ENCODE measurements around the gene C7orf57. TPM values are rescaled to one million over a fixed set of nuclear protein-coding genes. Genes with fewer than 3 reads are reported as not detected.
"Not testable (repeated sequence)": the region's sequence is repeated elsewhere in the genome, so short reads cannot be mapped to it uniquely, and the experiment has no call there.

The C7orf57 gene
- total RNA-seq, 1 experiment from 2014 or later = 3.2 TPM

GRCh38 chr7:48078470-48078869 is 43.1 kb downstream of the C7orf57 start:
- Histone ChIP-seq H3K9me3 (ENCODE audit: control insufficient read depth, insufficient read depth, low read depth, low read length) (no peaks in the 10 kb centered on the region), H3K27me3 (ENCODE audit: control insufficient read depth, insufficient read depth, low read length) (no peaks in the 10 kb centered on the region), H3K27ac (ENCODE audit: low read length) (peak overlapping the region; percentile 29; the same call in 1 of the 2 replicates), H3K36me3 (ENCODE audit: control insufficient read depth, insufficient read depth, low read length) (no peaks in the 10 kb centered on the region), H3K4me1 (ENCODE audit: control insufficient read depth, insufficient read depth, low read length) (peaks cover 16% of the 10 kb centered on the region), H3K4me3 (ENCODE audit: low read depth in 2 of 2, low read length in 2 of 2) (no peak overlapping the region)
- CTCF ChIA-PET = no interaction called here
- no peak for TF ChIP-seq SIN3A (IDR thresholded peaks at IDR 0.05; ENCODE audit: borderline replicate concordance, insufficient read depth, low read depth, low read length)
- no peak for TF ChIP-seq CTCF (IDR thresholded peaks at IDR 0.05)
- TF ChIP-seq TCF7L2 (IDR thresholded peaks at IDR 0.05; ENCODE audit: low read depth, low read length) = no peak
- TF ChIP-seq REST (IDR thresholded peaks at IDR 0.05; ENCODE audit: insufficient read depth in 1 of 2, low read depth in 2 of 2, low read length in 1 of 2) = no peak
- no peak for TF ChIP-seq POLR2AphosphoS5 (IDR thresholded peaks at IDR 0.05; ENCODE audit: low read depth, low read length)
- DNase-seq (ENCODE audit: low read depth, low spot score) = no peak
- POLR2A ChIA-PET = interaction anchor here (0.7 kb wide), 1 partner anchor 70 kb away, joined by 5 read pairs; no protein-coding TSS in a partner anchor
- ATAC-seq = no peak
- in situ Hi-C loops (cut with HindIII; ENCODE audit: low pct_unique_long_range_greater_than_20kb, low sequenced_read_pairs) (loop anchor here (10.0 kb wide), 1 partner anchor 84 kb away; no protein-coding TSS in a partner anchor), intact Hi-C loops (cut with micrococcal nuclease; ENCODE audit: unreplicated experiment) (no loop called here)
- no TSS peak for BruUV-seq (replicated peaks)

GRCh38 chr7:48082378-48082777 is 47.0 kb downstream of the C7orf57 start:
- H3K27ac ChIP-seq (ENCODE audit: low read length) = peak overlapping the region; percentile 100
- H3K4me3 ChIP-seq (ENCODE audit: low read depth in 2 of 2, low read length in 2 of 2); ATAC-seq; CTCF ChIA-PET; BruUV-seq (replicated peaks); in situ Hi-C loops (cut with HindIII; ENCODE audit: low pct_unique_long_range_greater_than_20kb, low sequenced_read_pairs); H3K9me3 ChIP-seq (ENCODE audit: control insufficient read depth, insufficient read depth, low read depth, low read length); H3K36me3 ChIP-seq (ENCODE audit: control insufficient read depth, insufficient read depth, low read length); DNase-seq (ENCODE audit: low read depth, low spot score); H3K27me3 ChIP-seq (ENCODE audit: control insufficient read depth, insufficient read depth, low read length): not testable (repeated sequence)
- POLR2A ChIA-PET = interaction anchor here (0.7 kb wide), 1 partner anchor 87 kb away, joined by 3 read pairs; no protein-coding TSS in a partner anchor
- intact Hi-C loops (cut with micrococcal nuclease; ENCODE audit: unreplicated experiment) = loop anchor here (10.0 kb wide), 1 partner anchor 508 kb away; no protein-coding TSS in a partner anchor
- H3K4me1 ChIP-seq (ENCODE audit: control insufficient read depth, insufficient read depth, low read length) = peaks cover 53% of the 10 kb centered on the region

- Histone ChIP-seq H3K27ac (ENCODE audit: low read length) (peak overlapping the region; percentile 100), H3K4me1 (ENCODE audit: control insufficient read depth, insufficient read depth, low read length) (peaks cover 61% of the 10 kb centered on the region), H3K9me3 (ENCODE audit: control insufficient read depth, insufficient read depth, low read depth, low read length) (no peaks in the 10 kb centered on the region), H3K4me3 (ENCODE audit: low read depth in 2 of 2, low read length in 2 of 2) (no peak overlapping the region), H3K36me3 (ENCODE audit: control insufficient read depth, insufficient read depth, low read length) (no peaks in the 10 kb centered on the region), H3K27me3 (ENCODE audit: control insufficient read depth, insufficient read depth, low read length) (no peaks in the 10 kb centered on the region)
- no peak for DNase-seq (ENCODE audit: low read depth, low spot score)
- ATAC-seq = no peak
- ChIA-PET CTCF (no interaction called here), POLR2A (no interaction called here)
- no TSS peak for BruUV-seq (replicated peaks)
- in situ Hi-C loops (cut with HindIII; ENCODE audit: low pct_unique_long_range_greater_than_20kb, low sequenced_read_pairs) (no loop called here), intact Hi-C loops (cut with micrococcal nuclease; ENCODE audit: unreplicated experiment) (loop anchor here (10.0 kb wide), 1 partner anchor 508 kb away; no protein-coding TSS in a partner anchor)
- TF ChIP-seq TCF7L2 (IDR thresholded peaks at IDR 0.05; ENCODE audit: low read depth, low read length) (peak; percentile 31; the same call in 1 of the 2 replicates), REST (IDR thresholded peaks at IDR 0.05; ENCODE audit: insufficient read depth in 1 of 2, low read depth in 2 of 2, low read length in 1 of 2) (no peak)
Measured at GRCh38 chr7:48083114-48083830, 47.9 kb downstream of the C7orf57 start.
